DMS53 treated with DMSO at 0.1 percent for 48 hours (cell line): ENCODE results near the gene CFAP410.
"Not testable (repeated sequence)": the region's sequence is repeated elsewhere in the genome, so short reads cannot be mapped to it uniquely, and the experiment has no call there.

ENCODE experiments used
- DNase-seq: peaks from one replicate; lab custom pipeline; 2025; ENCODE audit not compliant: unreplicated experiment; lab: John Stamatoyannopoulos, UW

Gene CFAP410

GRCh38 chr21:44370027-44370735, 31.0 kb upstream of the CFAP410 start:
- DNase-seq = no peak

GRCh38 chr21:44368711-44369446, 29.7 kb upstream of the CFAP410 start:
- DNase-seq = no peak

- DNase-seq = no peak
These were observed 27.5 kb upstream of the CFAP410 start for GRCh38 chr21:44366586-44367211.

- DNase-seq = no peak
These were observed 26.9 kb upstream of the CFAP410 start for GRCh38 chr21:44365967-44366585.

- no peak for DNase-seq
These were observed 26.2 kb upstream of the CFAP410 start for GRCh38 chr21:44365251-44365966.

GRCh38 chr21:44364151-44365053, 25.2 kb upstream of the CFAP410 start:
- no peak for DNase-seq

- DNase-seq = no peak
These were observed 24.1 kb upstream of the CFAP410 start for GRCh38 chr21:44363278-44363677.

GRCh38 chr21:44361903-44362302, 22.7 kb upstream of the CFAP410 start:
- DNase-seq = not testable (repeated sequence)

- DNase-seq = no peak
These were observed 21.0 kb upstream of the CFAP410 start for GRCh38 chr21:44360159-44360558.

GRCh38 chr21:44359396-44359795, 20.2 kb upstream of the CFAP410 start:
- DNase-seq = no peak

GRCh38 chr21:44357064-44357837, 18.1 kb upstream of the CFAP410 start:
- no peak for DNase-seq

GRCh38 chr21:44356636-44357035, 17.4 kb upstream of the CFAP410 start:
- no peak for DNase-seq

- no peak for DNase-seq
These were observed 17.0 kb upstream of the CFAP410 start for GRCh38 chr21:44356160-44356559.

- DNase-seq = no peak
These were observed 15.9 kb upstream of the CFAP410 start for GRCh38 chr21:44354775-44355771.

GRCh38 chr21:44354001-44354405, 14.8 kb upstream of the CFAP410 start:
- no peak for DNase-seq

GRCh38 chr21:44353191-44353970, 14.2 kb upstream of the CFAP410 start, which contains the start of gene TRPM2:
TRPM2 (plus strand) TSS chr21:44353621; CDS start chr21:44353701, 80 bp downstream.
- no peak for DNase-seq

- DNase-seq = no peak
These were observed 13.2 kb upstream of the CFAP410 start for GRCh38 chr21:44352253-44352860.
